ENCODE results near the gene CPED1. TPM values are rescaled to one million over a fixed set of nuclear protein-coding genes. Genes with fewer than 3 reads are reported as not detected.
A peak's percentile ranks its signal among the peaks of the same experiment; 100 is the strongest.

CPED1 gene
- total RNA-seq, 1 donor from 2014 or later: 0.09 TPM

GRCh38 chr7:121274467-121274866 is 286.0 kb downstream of the CPED1 start:
- Mint-ChIP-seq H3K4me3 (no peak overlapping the region), H3K9me3 (no peaks in the 10 kb centered on the region), H3K27me3 (no peaks in the 10 kb centered on the region), H3K4me1 (peaks cover 52% of the 10 kb centered on the region), H3K36me3 (ENCODE audit: low read depth) (peaks cover 40% of the 10 kb centered on the region), H3K27ac (no peak overlapping the region)
- ATAC-seq (ENCODE audit: low read depth): no peak
- POLR2A ChIA-PET: no interaction called here
- intact Hi-C loops (cut with micrococcal nuclease): no loop called here
- TF ChIP-seq, protein P1, sequence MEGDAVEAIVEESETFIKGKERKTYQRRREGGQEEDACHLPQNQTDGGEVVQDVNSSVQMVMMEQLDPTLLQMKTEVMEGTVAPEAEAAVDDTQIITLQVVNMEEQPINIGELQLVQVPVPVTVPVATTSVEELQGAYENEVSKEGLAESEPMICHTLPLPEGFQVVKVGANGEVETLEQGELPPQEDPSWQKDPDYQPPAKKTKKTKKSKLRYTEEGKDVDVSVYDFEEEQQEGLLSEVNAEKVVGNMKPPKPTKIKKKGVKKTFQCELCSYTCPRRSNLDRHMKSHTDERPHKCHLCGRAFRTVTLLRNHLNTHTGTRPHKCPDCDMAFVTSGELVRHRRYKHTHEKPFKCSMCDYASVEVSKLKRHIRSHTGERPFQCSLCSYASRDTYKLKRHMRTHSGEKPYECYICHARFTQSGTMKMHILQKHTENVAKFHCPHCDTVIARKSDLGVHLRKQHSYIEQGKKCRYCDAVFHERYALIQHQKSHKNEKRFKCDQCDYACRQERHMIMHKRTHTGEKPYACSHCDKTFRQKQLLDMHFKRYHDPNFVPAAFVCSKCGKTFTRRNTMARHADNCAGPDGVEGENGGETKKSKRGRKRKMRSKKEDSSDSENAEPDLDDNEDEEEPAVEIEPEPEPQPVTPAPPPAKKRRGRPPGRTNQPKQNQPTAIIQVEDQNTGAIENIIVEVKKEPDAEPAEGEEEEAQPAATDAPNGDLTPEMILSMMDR (IDR thresholded peaks at IDR 0.05): no peak
- no peak for DNase-seq
- CTCF ChIA-PET: interaction anchor here (1.0 kb wide), 1 partner anchor 62 kb away, joined by 4 read pairs; no protein-coding TSS in a partner anchor

DNA sequence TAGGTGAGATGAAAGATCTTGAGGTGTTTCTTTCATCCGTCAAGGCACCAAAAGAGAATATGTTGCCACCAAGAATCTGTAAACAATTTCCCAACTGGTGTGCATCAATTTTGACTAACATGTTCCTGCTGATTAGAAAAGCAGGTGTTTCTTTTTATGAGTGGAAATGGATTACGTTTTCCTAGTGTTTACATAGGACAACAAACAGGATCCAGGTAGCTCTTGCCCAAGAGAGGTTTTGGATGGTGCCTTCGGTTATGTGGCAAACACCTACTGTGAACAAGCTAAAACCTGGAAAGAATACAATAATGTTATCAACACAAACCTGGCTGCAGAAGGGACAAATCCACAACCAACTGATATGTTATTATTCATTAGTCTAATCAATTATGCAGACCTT is 286.7 kb downstream of the CPED1 start:
- no peak for DNase-seq
- Mint-ChIP-seq H3K9me3 (no peaks in the 10 kb centered on the region), H3K36me3 (ENCODE audit: low read depth) (peaks cover 43% of the 10 kb centered on the region), H3K4me3 (no peak overlapping the region), H3K4me1 (peaks cover 58% of the 10 kb centered on the region), H3K27me3 (no peaks in the 10 kb centered on the region), H3K27ac (no peak overlapping the region)
- TF ChIP-seq, protein P1 (IDR thresholded peaks at IDR 0.05): no peak
- ChIA-PET POLR2A (no interaction called here), CTCF (interaction anchor here (1.0 to 1.1 kb wide), 2 partner anchors 61 to 166 kb away, joined by 3 to 4 read pairs; no protein-coding TSS in a partner anchor)
- intact Hi-C loops (cut with micrococcal nuclease): loop anchor here (5.0 kb wide), 1 partner anchor 68 kb away; no protein-coding TSS in a partner anchor
- ATAC-seq (ENCODE audit: low read depth): no peak

DNA sequence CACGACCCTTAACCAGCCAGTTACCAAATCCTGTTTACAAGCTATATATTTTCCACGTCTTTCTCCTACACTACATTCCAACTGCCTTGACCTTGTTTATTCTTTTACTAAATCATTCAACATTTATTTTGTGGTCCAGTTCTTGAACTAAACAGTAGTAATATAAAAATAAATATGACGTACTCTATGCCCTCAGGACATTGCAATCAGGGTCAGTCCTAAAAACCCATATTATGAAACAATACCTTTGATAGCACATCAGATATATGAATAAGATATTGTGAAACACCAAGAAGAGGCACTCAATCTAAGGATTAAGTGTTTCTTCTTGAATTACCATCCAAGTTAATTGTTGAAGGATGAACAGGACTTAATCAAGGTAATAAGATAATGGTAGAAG is 287.8 kb downstream of the CPED1 start:
- TF ChIP-seq, protein P1 (IDR thresholded peaks at IDR 0.05): no peak
- DNase-seq (no peak), ATAC-seq (ENCODE audit: low read depth) (no peak)
- intact Hi-C loops (cut with micrococcal nuclease): loop anchor here (5.0 kb wide), 1 partner anchor 69 kb away; no protein-coding TSS in a partner anchor
- POLR2A ChIA-PET: no interaction called here
- Mint-ChIP-seq H3K9me3 (no peaks in the 10 kb centered on the region), H3K27ac (no peak overlapping the region), H3K27me3 (no peaks in the 10 kb centered on the region), H3K4me3 (no peak overlapping the region), H3K4me1 (peaks cover 61% of the 10 kb centered on the region), H3K36me3 (ENCODE audit: low read depth) (peaks cover 40% of the 10 kb centered on the region)
- CTCF ChIA-PET: interaction anchor here (0.6 to 1.1 kb wide), 3 partner anchors 18 to 167 kb away, joined by 3 to 5 read pairs (median 3); no protein-coding TSS in a partner anchor

GRCh38 chr7:121278120-121279021 is 289.9 kb downstream of the CPED1 start:
- ATAC-seq (ENCODE audit: low read depth): peak; percentile 85

More at GRCh38 chr7:121278120-121279021, 289.9 kb downstream of the CPED1 start:
- ChIA-PET CTCF (interaction anchor here (1.3 to 2.0 kb wide), 2 partner anchors 51 to 115 kb away, joined by 3 to 4 read pairs; no protein-coding TSS in a partner anchor), POLR2A (interaction anchor here (0.6 to 1.2 kb wide), 6 partner anchors 15 to 327 kb away, joined by 3 to 5 read pairs (median 3); partner anchors contain the start of gene WNT16)
- peaks cover 50% of the 10 kb centered on the region for H3K4me1 Mint-ChIP-seq
- TF ChIP-seq, protein P1 (IDR thresholded peaks at IDR 0.05): no peak
- no peak for DNase-seq
- peaks cover 31% of the 10 kb centered on the region for H3K36me3 Mint-ChIP-seq (ENCODE audit: low read depth)
- peak overlapping the region; percentile 68 for H3K27ac Mint-ChIP-seq
- peaks cover 2% of the 10 kb centered on the region for H3K9me3 Mint-ChIP-seq
- no peaks in the 10 kb centered on the region for H3K27me3 Mint-ChIP-seq
- intact Hi-C loops (cut with micrococcal nuclease): loop anchor here (2.0 to 5.0 kb wide), 6 partner anchors 20 to 98 kb away; partner anchors contain the start of gene WNT16
- H3K4me3 Mint-ChIP-seq: no peak overlapping the region
